ENCODE measurements around the gene TTC39A.

Gene TTC39A

DNA sequence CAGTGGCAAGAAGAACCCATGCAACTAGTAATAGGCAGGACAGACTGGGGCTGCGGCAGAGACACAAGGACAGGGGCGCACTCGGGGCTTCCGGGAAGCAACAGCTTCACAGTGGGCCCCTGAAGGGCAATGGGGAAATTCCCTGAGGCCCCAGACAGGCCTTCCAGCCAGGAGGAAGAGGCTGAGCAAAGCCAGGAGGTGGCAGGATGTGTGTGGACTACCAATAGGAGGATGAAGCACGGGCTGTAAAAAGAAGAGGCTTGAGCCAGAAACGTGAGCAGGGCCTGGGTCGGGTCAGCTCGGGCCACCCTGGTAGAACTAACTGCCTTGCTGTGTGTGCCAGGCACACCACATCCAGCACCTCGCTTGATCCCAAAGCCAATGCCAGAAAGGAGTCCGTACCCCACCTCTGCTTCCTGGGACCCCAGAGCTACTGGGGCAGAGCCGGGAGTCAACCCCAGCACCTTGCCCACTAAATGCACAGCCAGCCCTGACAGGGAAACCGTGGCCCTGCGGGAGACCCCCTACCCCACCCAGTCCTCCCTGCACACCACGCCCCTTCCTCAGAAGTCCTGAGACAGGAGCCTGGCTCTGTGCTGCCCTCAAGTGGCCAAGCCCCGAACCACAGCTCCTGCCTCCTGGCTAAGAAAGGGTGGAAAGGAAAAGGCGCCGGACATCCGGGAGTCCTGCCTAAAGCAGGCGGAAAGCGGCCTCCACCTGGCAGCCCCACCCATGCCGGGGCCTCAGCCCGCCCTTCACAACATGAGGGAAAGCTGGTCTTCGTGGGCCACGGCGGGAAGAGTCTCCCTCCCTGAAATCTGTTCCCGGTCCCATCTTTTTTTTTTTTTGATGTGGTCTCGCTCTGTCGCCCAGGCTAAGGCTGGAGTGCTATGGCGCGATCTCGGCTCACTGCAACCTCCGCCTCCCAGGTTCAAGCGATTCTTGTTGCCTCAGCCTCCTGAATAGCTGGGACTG, 33.7 kb downstream of the TTC39A start:
- peak; percentile 81 to 88 (median 83) for DNase-seq

DNA sequence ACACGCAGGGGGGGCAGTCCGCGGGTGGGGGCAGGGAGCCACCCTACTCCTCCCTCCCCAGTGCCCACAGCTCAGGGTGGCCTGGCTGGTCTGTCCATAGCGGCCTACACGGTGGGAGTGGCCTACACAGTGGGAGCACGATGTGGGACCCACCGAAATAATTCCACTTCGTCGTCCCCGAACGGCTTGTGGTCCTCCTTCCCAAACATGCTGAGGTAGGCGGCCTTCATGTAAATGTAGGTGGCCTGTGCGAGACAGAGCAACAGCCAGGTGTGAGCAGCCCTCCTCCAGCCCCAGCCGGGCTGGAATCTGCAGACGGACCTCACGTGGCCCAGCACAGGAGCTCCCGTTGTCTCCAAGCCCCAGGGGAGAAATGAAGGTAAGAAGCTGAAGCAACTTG, 34.4 kb downstream of the TTC39A start:
- DNase-seq: no peak

DNA sequence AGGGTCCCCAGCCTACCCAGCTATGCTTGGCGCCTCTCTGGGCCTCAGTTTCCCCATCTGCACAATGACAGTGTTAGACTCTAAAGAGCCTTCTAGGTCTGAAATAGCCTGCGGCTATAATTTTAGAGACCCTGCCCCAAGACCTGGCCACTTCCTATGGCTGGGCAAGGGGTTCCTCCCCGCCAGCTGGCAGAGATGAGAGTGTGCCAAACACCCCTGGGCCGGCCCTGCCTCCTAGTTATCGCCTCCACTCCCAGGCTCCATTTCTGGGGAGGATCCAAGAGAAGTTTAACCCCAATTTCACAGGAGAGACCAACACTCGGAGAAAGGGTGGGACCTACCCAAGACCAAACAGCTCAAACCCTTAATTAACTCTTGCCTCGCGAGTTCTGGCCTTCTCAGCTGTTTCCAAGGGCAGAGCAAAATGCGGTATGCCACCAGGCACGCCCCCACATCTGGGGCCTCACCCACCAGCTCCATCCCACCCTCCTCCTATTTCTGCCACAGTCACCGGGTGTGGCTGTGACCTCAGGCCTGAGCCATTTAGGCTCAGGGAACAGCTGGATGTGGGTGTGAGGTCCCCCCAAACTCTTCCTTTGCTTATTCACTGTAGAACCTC, 35.7 kb downstream of the TTC39A start:
- no peak for DNase-seq

DNA sequence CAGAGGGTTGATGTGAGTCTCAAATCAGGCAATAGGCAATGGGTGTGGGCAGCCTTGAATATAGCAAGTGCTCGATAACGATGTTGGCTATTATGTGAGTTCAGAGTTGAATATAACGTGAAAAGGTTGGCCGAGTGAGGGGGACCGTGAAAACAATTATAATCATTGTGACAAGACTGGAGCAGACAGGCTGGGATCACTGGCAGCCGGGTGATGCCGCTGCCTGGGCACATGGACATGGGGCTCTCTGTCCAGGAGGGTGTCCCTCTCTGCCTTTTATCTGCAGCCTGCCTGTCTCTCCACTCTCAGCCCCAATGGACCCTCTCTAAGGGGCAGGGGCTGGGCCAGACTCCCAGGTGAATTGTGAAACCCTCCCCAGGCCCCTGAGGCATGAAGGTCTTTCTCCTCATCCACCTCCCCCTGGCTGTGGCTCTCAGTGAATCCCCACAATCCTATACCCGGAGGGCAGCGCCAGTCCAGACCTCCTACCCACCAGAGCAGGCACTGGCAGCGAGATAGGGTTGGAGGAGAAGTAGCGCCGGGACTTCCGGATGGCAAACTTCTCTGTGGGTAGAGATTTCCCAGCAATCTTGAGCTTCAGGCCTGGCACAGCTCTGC, 36.4 kb downstream of the TTC39A start:
- DNase-seq: no peak

DNA sequence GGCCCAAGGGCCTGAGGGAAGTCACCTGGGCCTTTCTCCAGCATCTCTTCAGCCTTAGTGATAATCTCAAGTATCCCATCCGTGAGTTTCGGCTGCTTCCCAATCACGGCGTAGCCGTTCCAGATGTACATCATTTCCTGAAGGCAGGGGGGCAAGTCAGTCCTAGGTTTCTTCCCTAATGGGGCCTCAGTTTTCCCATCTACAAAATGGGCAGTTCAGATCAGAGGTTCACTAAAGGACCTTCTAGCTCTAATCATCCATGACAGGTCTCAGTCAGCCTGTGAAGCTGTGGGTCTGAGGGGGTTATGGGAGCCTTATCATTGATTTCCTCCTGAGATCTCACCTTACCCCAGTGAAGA, 39.9 kb downstream of the TTC39A start:
- DNase-seq: no peak

DNA sequence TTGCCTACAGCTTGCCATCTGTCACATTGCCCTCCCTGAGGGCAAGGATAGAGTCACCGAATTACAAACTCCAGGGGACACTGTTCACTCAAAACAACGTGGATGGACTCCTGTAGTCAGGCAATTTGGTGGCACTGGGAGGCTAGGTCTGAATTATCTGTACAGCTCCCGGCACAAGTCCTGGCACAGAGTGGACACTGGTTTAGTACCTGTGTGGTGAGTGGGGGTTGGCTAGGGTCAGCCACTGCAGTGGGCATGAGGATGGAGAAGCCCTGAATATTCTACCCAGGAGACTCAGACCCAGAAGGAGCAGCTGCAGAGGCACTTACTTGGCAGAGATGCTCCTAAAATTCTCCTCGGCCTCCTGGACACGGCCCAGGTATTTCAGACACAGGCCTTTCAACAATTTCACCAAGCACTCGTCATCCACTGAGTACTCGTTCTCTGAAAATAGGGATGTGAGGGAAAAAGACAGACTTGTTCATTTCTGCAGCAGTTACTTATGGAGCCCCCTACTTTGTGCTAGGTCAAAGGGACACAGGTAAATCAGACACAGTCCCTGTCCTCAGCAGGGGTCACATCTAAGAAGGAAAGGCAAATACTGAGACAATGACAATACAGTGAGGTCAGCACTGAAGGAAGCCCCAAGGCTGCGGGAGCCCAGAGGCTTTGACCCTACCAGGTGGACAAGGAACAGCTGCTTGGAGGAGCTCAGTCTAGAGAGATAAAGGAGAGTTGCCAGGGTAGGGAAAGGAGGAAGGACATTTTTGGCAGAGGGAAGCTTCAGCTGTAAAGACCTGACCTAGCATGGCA, 40.5 kb downstream of the TTC39A start:
- DNase-seq: no peak

DNA sequence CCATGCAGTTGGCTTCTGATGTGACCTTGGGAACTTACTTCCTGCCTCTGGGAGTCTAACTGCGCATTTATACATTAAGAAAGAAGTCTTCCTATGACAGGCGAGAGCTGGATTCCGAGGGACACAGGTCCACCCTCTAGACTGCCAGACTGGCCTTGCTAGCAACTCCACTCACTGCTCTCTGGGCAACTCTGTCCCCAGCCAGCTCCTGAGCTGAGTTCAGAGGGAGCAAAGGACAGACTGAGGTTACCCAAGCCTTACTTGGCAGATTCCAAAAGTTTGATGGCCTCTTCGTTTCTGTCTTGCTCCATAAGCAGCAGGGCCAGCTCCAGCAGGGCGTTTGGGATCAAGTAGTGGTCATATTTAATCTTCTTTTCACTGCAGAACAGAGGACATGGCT, 41.8 kb downstream of the TTC39A start:
- no peak for DNase-seq

DNA sequence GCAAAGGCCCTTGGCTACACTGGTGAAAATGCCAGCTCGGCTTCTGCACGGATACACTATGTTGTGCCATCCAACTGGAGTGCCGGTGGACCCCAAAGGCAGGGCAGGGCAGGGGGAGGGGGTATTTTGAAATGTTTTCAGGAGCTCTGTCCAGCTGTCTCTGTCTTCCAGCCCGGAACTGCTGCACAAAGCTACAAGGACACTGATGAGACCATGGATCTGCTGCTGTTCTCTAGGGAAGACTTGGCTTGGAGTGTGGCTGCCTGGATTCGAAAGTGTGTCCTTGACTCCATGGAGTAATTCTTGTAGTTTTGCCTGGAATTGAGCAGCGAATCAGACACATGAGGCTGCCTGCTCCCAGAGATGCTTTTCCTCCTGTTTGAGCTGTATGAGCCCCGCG, 42.4 kb downstream of the TTC39A start:
- no peak for DNase-seq

DNA sequence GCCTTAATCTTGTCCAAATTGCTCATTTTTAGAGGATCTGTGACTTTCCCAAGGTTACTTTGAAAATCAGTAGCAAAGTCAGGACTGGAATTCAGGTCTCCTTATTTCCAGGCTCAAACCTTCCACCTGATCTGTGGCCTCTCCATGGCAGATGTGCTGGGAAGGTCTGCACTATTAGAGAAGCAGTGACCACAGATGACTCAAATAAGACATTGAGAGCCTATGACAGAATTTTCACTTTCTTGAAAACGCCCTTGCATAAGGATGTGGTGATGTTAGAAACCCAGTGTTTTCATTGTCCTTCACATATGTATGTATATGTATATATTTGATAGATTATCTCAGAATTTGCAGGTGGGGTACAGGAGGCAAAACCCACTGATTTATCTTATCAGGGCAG, 45.3 kb downstream of the TTC39A start:
- no peak for DNase-seq

DNA sequence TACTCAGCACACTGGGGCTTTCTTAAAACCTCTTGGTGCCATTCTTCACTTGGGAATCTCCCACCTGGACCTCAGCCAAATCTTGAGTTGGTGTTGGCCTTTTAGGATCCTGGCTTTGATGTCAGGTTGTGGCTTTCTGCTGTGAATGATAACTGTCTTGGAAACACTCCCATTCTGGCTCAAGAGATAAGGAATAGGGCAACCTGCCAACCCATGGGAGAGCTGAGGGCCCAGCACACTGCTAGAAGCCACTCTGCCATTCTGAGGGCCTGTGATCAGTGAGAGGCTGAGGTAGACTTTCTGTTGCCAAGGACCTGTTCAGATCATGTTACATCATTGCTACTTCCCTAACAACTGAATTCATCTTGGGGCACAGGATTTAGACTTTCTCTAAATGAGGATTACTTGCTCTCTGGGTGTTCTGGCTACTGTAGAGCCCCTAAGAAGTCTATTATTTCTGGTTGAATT, 45.8 kb downstream of the TTC39A start:
- DNase-seq: peak in 2 of 3 experiments; percentile 14 to 90

DNA sequence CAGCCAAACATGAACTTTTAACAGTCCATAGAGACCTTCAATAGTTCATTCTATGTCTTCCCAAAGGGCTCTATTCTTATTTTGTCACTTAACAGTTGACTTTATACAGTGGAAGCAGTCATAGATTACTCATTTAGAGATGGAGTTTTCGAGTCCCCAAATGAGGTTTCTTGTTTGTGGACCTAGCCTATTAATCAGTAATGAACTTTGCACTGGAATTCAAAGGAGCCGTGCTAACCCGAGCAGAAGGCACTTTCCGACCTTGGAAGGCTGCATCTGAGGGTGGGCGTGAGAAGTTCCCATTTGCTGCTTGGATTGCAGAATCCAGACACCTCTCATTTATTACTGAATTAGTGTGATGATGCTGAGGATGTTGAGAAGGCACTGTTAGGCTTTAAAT, 46.4 kb downstream of the TTC39A start:
- no peak for DNase-seq

DNA sequence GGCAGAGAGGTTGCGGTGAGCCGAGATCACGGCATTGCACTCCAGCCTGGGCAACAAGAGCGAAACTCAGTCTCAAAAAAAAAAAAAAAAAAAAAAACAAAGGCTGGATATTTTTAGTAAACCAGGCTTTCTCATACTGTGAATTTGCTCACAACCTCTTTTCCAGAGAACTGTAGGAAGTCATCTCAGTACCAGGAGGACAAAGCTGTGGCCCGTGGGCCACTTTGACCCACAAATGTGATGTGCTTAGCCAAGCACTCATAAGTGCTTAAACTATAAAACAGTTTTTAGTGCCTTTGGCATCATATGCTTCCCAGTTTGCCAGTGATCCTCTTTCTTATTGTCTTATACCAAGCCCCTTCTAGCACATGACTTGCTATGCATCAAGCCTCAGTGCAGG, 47.8 kb downstream of the TTC39A start:
- DNase-seq: no peak

DNA sequence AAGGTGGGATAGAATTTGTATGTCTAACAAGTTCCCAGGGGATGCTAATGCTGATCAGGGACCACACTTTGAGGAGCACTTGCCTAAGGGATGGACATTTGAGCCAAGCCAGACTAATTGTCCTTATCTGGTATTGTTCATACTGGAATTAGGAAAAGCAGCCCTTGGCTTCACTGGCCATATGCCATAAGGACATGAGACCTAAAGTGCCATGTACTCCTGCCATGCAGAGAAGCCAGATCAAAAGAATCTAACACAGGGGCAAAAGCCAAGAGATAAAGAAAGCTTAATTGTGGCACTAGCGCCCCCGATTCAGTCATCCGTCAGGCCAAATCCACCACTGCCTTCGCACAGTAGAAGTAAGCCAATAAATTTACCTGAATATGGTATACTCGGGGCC, 48.6 kb downstream of the TTC39A start:
- no peak for DNase-seq

DNA sequence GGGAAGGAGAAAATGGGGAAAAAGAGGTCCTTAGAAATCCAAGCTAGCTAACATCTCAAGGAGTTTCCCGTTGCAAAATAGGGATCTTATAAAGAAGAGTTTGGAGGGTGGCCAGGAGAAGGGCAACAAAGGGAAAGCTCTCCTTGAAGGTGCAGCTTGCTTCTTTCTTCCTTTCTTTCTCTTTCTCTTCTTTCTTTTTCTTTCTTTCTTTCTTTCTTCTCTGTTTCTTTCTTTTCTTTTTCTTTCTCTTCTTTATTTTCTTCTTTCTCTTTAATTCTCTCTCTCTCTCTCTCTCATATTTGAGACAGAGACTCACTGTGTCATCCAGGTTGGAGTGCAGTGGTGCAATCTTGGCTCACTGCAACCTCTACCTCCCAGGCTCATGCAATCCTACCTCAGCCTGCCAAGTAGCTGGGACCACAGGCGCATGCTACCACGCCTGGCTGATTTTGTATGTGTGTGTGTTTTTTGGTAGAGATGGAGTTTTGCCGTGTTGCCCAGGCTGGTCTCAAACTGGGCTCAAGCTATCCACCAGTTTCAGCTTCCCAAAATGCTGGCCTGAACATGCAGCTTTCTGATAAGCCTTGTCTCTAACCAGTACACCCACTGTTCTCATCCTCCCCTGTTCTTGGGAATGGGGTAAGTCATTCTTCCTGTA, 49.9 kb downstream of the TTC39A start:
- DNase-seq: no peak

DNA sequence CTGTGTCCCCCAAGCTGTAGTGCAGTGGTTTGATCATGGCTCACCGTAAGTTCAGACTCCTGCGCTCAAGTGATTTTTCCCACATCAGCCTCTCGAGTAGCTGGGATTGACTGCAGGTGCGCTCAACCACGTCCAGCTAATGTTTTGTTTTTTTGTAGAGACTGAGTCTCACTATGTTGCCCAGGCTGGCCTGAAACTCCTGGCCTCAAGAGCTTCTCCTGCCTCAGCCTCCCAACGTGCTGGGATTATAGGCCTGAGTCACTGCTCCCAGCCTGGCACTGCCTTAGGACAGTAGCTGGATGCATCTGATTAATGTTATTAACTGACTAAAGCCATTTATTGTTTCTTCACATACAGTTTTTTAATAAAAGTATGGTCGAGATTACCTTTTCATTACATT, 54.1 kb downstream of the TTC39A start:
- DNase-seq: peak in 1 of 3 experiments; percentile 46

DNA sequence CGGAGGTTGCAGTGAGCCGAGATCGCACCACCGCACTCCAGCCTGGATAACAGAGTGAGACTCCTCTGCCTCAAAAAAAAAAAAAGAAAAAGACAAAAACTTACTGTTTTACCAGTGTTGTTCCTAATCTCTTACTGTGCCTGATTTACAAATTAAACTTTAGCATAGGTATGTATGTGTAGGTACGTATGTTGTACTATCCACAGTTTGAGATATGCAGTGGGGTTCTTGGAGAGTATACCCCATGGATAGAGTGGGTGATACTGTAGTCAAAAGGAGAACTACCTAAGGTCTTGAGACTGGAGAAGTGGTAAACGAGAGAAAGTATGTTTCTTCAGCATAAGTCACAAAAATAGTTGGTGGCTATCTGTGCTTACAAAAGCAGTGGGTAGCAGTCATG, 55.7 kb downstream of the TTC39A start:
- DNase-seq: no peak

DNA sequence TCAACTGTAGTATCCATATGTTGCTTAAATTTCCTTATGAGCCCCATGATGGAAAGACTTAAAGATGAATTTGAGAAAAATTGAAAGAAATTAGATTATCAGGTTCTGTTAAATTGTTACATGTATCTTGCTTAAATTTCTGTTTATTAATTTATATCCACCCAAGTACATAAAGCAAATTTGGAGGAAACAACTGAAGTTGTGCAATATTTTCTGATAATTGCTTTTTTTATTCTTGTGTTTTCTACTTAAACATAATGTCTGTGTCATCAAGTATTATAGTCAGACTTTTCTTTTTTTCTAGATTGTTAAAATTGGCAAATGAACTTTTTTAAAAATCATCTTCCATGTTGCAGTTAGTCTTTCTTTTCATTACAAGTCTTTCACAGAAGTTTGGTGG, 57.4 kb downstream of the TTC39A start:
- no peak for DNase-seq

DNA sequence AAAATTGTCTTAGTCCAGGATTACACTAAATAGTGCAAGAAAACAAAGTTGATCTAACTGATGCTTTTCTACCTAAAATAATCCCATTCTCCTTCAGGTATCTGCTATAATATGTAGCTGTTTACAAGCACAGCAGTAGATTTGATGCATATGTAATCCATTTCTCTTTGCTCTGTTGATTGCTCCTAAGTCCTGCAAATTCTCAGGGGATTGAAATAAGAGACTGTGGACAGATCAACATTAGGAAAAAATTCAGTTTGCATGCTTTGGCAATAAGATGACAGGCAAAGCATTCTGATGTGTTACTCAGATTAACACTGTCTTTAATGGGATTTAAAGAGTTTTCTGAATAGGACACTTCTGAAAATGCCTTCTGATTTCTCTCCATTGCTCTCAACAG, 59.6 kb downstream of the TTC39A start:
- DNase-seq: peak in 1 of 3 experiments; percentile 8

DNA sequence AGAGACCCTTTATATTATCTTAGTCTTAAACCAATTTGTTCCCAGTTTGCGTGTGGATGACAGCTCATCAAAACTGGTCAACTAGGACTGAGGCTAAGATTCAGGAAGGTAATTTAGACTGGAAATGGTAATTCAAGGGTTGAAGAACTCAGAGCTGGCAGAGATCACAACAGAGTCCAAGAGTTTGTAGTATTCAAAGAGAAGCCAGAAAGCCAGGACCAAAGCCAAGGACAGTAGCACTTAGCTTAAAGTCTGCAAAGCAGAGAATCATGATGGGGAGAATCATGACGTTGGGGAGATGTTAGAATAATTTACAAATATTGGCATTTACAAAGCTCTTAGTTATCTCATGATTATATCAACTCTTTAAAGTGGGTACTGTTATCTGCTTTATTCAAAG, 61.7 kb downstream of the TTC39A start:
- DNase-seq: no peak

DNA sequence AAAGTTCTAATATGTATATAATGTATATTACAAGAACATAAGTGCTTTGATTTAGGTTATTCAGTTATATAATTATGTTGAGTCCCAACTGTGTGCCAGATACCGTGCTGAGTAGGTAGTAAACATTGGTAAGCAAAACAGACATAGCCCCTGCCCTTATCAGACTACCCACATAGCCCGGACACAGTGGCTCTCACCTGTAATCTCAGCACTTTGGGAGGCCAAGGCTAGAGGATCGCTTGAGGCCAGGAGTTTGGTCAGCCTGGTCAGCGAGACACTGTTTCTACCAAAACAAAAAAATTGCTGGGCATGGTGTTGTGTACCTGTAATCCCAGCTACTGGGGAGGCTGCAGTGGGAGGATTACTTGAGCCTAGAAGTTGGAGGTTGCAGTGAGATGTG, 63.6 kb downstream of the TTC39A start:
- DNase-seq: no peak

DNA sequence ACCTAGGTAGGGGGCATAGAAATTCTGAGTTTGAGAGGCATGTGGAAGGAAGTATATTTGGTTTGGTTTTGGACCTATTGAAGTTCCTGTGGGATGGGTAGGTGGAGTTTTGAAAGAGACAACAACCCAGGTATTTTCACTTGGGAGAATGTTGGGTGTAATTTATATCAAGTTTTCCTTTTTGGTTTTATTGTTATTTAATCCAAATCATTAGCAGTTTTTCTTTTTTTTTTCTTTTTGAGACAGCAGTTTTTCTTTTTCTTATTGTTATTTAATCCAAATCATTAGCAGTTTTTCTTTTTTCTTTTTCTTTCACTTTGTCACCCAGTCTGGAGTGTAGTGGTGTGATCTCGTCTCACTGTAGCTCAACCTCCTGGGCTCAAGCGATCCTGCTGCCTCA, 64.2 kb downstream of the TTC39A start:
- no peak for DNase-seq

DNA sequence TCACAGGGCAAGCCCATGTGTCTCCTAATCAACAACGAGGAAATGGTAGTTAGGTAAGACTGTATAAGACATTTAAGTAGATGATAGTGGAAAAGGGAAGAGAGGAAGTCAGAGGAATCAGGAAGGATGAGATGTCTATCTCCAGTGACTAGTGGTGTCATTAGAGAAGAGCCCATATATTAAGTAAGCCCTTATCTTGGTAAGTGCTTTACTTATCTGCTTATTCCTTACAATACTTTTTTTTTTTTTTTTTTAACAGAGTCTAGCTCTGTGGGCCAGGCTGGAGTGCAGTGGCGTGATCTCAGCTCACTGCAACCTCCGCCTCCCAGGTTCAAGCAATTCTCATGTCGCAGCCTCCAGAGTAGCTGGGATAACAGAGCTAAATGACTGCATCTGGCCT, 64.7 kb downstream of the TTC39A start:
- DNase-seq: no peak

DNA sequence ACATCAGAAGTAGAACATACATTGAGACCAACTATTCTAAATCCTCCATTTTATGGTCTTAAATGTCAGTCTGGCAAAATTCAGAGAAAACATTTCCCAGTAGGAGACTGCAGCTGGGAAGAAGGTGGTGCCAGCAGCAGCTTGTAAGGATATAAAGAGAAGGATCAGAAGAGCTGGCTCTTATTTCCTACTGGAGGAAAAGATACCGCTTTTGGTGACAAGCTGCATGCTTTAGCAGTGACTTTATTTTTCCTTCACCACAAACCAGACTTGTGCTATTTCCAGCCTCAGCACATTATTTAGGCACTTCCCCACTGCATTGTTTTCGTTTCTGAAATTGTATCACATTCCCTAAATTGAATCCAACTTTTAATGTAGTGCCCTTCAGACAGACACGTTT, 65.9 kb downstream of the TTC39A start:
- DNase-seq: no peak

All from NCI-H1417 (cell line).